IPS-NIHi7 (cell line): ENCODE results near the gene RCC2.

Experiments
- DNase-seq: peaks from one replicate; pipeline ENCODE4 v3.0.0; 2012; ENCODE audit warnings: mixed read lengths; ENCODE audit errors: extremely low spot score

Gene RCC2

DNA sequence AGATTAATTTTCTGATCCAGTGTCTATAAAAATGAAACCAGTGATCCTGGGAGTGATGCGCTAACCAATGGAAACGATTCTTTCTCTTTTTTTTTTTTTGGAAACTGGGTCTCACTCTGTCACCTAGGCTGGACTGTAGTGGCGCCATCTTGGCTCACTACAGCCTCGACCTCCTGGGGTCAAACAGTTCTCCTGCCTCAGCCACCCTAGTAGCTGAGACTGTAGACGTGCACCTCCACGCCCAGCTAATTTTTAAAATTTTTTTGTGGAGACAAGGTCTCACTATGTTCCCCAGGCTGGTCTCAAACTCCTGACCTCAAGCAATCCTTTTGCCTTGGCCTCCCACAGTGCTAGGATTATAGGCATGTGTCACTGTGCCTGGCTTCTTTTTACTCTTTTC is 3.4 kb upstream of the RCC2 start:
- no peak for DNase-seq

GRCh38 chr1:17441993-17442357 is 2.5 kb upstream of the RCC2 start:
- DNase-seq: no peak

GRCh38 chr1:17441265-17441992 is 2.0 kb upstream of the RCC2 start:
- DNase-seq: peak; percentile 29

GRCh38 chr1:17440827-17441168 is 1.3 kb upstream of the RCC2 start:
- DNase-seq: no peak

- DNase-seq: peak; percentile 23
These were observed 773 bp upstream of the RCC2 start for GRCh38 chr1:17440074-17440826.

DNA sequence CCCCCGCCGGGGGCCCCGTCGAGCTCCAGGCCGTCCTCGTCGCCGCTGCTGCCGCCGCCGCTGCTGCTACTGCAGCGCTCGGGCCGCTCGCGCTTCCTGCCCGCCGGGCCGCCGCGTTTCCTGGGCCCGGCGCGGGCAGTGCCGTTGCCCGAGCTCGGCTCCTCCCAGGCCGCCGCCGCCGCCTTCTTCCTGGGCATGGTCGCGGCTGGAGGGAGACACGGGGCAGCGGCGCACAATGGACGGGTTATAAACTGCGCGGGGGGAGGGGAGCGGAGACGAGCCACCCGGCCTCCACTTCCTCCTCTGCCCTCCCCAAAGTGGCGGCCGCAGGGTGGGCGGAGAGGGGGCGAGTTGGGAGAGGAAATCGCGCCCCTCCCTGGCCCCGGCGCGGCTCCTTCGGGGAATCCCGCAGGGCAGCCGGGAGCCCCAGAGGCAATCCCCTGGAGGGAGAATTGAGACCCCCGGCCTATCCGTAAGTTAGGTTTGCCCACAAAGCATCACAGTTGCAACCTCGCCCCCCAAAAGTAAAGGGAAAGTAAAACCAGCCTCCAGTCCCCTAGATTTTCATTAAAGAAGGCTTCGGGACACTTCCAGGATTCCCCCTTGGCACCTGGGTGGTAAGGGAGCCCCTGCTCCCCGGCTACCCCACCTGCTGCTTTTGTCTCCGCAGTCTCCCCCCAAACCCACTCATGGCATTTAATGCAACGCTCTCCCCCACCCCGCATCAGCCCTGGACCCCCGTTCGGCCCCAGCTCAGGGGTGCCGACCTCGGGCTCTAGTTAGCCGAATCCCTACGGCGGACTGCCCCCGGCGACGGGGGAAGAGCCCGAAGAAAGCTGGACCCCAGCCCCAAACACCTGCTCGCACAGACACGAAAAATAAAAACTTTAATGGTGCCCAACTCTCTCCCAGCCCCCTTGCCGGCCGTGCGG is 893 bp downstream of the RCC2 start:
- DNase-seq: peak; percentile 60

GRCh38 chr1:17437580-17438317 is 1.7 kb downstream of the RCC2 start:
- peak; percentile 87 for DNase-seq

GRCh38 chr1:17437260-17437579 is 2.3 kb downstream of the RCC2 start:
- DNase-seq: no peak

DNA sequence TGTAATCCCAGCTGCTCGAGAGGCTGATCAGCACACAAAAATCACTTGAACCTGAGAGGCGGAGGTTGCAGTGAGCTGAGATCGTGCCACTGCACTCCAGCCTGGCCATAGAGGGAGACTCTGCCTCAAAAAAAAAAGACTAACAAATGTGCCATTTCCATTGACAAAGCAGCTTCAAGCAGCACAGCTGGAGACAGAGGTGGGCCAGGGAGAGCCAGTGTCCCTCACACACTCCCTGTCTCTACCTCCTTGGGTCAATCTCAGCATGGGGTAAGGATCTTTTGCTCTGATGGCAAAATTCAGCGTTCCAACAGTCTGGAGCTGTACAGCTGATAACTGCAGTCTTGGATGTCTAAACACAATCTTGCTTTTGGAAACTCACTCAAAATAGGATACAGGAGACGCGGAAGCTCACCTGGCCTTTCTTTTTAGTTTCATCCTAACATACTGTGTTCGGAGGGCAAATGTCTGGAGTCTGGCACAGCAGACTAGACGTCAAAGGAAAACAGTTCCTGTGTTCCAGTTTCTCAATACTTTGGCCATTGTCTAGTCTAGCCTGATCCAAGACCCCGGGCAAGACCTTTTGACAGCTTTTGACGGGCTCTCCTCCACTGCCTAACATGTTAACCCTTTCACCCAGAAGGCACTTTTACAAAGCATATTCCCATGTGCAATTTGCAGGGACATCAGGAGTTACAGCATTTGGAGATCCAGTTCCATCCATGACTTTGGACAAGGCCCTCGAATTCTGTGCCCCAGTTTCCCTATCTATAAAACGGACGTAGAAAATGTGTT is 2.9 kb downstream of the RCC2 start:
- no peak for DNase-seq

- no peak for DNase-seq
These were observed 4.9 kb downstream of the RCC2 start for GRCh38 chr1:17434601-17435000.

DNA sequence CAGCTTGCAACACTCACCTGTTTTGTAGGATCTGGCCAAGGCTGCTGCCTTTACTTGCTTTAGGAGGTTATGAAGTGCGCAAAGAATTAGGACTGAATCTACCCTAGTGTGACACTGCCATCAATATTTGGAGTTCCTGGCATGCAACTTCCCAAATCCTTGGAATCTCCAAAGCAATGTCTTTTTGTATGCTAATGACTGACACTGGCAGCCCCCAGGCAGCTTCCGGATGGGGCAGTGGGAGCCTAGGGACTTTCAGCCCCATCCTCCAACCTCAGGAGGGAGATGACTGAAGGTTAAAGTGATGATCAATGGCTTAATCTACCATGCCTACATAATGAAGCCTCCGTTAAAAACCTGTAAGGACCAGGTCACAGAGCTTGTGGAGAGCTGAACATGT is 5.5 kb downstream of the RCC2 start:
- peak; percentile 57 for DNase-seq

GRCh38 chr1:17433261-17433660 is 6.2 kb downstream of the RCC2 start:
- DNase-seq: no peak

DNA sequence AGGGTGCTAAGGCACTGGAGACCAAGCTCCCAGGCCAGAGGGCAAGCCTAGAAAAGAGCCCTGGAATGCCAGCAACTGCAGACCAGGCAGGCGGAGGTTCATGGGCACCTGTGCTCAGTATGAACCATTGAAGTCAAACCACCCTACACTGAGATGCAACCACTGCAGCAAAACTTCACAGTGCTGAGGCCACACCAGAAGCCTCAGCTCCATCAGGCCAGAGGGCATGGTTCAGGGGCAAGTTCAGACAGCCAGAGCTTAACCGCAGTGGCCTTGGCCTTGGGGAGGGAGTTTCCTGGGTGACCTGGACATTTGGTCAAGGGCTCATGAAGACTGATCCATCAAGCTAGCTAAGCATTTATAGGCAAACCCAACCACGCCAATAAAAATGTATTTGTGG is 7.1 kb downstream of the RCC2 start:
- DNase-seq: no peak

- no peak for DNase-seq
These were observed 10.3 kb downstream of the RCC2 start for GRCh38 chr1:17429183-17429582.

DNA sequence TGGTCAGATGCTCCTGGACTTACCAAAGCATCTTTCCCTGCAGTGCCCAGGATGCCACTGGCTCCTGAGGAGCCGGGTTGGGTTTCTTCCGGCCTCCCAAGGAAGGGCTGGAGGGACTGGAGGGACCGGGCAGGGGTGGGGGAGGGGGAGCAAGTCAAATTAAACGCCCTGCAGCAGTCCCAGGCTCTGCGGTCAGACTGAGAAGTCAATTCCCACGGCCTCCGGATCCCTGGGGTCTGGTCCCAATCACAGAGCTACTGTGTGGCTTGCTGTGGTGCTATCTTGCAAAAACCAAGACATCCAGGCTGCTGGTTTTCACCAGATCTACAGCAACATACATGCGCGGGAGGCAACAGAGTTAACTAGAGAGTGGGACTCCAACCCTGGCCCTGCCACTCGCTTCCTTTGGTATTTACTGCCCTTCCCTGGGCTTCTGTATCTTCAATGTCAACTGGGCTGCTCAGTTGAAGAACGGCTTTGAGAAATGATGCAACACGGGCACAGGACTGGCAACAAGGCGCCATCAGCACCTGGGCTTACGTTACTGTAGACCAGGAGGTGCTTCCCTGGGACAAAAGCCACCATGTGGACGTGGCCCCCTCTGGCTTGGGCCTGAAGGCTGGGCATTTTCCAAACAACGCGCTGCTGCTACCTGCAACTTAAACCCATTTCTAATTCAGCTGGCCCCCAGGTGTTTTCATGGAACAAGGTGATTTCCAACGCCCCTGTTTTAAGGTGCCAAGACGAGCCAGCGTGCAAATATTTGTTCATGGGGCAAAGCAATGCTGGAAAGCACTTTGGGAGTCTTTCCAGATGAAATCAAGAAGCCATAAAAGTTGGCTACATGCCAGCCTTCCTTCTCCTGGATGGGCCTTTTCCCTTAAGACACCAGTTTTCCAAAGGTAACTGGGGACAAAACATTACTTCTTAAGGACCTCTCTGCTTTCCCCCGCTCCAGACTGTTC is 11.5 kb downstream of the RCC2 start:
- no peak for DNase-seq

DNA sequence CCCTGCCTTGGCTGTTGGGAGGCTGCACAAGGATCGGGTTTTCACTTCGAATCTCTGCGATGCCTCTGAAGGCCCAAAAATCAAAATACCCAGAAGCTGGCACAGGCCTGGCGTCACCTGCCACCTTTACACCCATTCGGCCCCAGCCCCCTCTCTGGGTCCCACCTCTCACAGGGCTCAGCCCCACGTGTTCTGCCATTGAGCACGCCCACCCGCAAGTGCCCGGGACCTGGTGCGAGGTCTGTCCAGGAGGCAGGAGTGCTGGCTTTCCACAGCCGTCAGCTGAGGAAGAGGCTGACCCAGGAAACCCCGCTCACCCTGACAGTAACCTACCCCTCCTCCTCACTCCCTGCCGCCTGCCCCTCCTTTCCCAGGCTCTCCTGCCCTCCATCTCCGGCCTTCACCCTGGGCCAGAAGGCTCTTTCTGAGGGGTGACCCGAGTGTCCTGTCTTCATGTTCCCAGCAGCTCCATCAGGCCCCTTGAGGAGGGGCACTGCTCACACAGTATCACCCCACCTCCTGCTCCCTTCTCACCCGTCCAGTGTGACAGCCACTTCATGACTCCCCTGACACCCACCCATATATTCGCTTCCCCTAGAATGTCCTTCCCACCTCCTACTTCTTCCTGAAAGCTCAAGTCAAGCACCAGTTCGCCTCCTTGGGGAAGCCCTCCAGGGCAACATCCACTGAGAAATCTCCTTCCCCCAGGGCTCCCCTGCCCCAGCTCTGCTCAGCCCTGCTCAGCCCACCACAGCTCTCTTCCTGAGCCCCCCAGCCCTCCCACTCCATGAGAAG is 13.5 kb downstream of the RCC2 start:
- DNase-seq: no peak

DNA sequence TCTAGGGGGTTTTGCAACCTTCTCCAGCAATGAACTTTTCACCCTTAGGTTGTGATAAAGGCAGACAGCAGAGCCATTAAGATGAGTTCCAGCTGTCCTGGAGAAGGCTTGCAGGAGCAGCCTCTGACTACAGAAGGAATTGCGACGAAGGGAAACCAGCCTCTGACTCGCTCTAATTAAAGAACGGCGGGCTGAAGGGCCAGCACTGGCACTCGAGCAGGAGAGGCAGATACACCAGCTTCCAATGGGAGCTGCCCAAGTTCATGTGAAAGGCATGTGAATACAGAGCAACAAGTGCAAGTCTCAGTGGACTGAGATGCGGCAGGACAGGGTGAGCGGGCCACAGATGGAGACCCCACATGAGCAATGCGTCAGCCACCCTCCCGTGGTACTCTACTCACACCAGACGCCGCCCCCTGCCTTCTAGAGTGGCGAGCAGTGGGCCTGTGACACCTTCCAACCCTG is 15.7 kb downstream of the RCC2 start:
- DNase-seq: no peak

- no peak for DNase-seq
These were observed 17.0 kb downstream of the RCC2 start for GRCh38 chr1:17422461-17422860.

- no peak for DNase-seq
These were observed 19.0 kb downstream of the RCC2 start for GRCh38 chr1:17420391-17420918.
